OCI-LY1 (cell line): ENCODE data around the gene SFT2D1.

Experiments used
- H2AFZ ChIP-seq: fragments of 200-600 bp; sonication (generic), shearing (Covaris generic); 2 replicates; pipeline ENCODE4 v1.6.0; 2014; ENCODE audit warnings: antibody characterized with exemption, mild to moderate bottlenecking, low read length
- H3F3A ChIP-seq: fragments of 200-600 bp; sonication (generic), shearing (Covaris generic); 2 replicates; pipeline ENCODE4 v1.6.0; 2014; ENCODE audit warnings: mild to moderate bottlenecking, antibody characterized with exemption, low read length, moderate library complexity; ENCODE audit not compliant: insufficient read depth
- H3K27ac ChIP-seq: fragments of 200-600 bp; sonication (generic); 2 replicates; pipeline ENCODE4 v1.5.1; 2014; ENCODE audit warnings: low read length, mixed run types, mild to moderate bottlenecking, low read depth; ENCODE audit not compliant: poor library complexity, severe bottlenecking
- H3K27me3 ChIP-seq: fragments of 200-600 bp; sonication (generic); 2 replicates; pipeline ENCODE4 v1.6.0; 2014; ENCODE audit warnings: antibody characterized with exemption, mild to moderate bottlenecking, low read length, moderate library complexity; ENCODE audit not compliant: insufficient read depth
- H3K36me3 ChIP-seq: fragments of 200-600 bp; sonication (generic); 2 replicates; pipeline ENCODE4 v1.6.1; 2014; ENCODE audit warnings: mild to moderate bottlenecking, antibody characterized with exemption, low read length, moderate library complexity, mixed read lengths; ENCODE audit not compliant: insufficient read depth
- H3K4me1 ChIP-seq: fragments of 200-600 bp; sonication (generic); 2 replicates; pipeline ENCODE4 v1.5.1; 2014; ENCODE audit warnings: mild to moderate bottlenecking, low read length, moderate library complexity; ENCODE audit not compliant: insufficient read depth, severe bottlenecking
- H3K4me2 ChIP-seq: fragments of 200-600 bp; sonication (generic), shearing (Covaris generic); 2 replicates; pipeline ENCODE4 v1.6.1; 2014; ENCODE audit warnings: low read length
- H3K4me3 ChIP-seq: fragments of 200-600 bp; sonication (generic); 2 replicates; pipeline ENCODE4 v1.5.1; 2014; ENCODE audit warnings: low read length, low read depth, mild to moderate bottlenecking, mixed read lengths; ENCODE audit not compliant: poor library complexity, severe bottlenecking
- H3K79me2 ChIP-seq: fragments of 200-600 bp; shearing (Covaris generic); 2 replicates; pipeline ENCODE4 v1.6.1; 2016; ENCODE audit warnings: mixed run types, low read length, mixed read lengths; ENCODE audit not compliant: insufficient read depth
- H3K9ac ChIP-seq: fragments of 200-600 bp; sonication (generic), shearing (Covaris generic); 2 replicates; pipeline ENCODE4 v1.6.1; 2014; ENCODE audit warnings: mild to moderate bottlenecking, low read length, mixed read lengths
- H3K9me2 ChIP-seq: fragments of 200-600 bp; sonication (generic), shearing (Covaris generic); 2 replicates; pipeline ENCODE4 v1.6.1; 2014; ENCODE audit warnings: low read depth, mild to moderate bottlenecking, low read length, mixed read lengths
- H3K9me3 ChIP-seq: fragments of 200-600 bp; shearing (Covaris generic); 2 replicates; pipeline ENCODE4 v1.6.1; 2014; ENCODE audit warnings: low read length, mixed read lengths
- H4K20me1 ChIP-seq: fragments of 200-600 bp; sonication (generic), shearing (Covaris generic); 2 replicates; pipeline ENCODE4 v1.6.0; 2016; ENCODE audit warnings: mild to moderate bottlenecking, low read length; ENCODE audit not compliant: insufficient read depth
- CTCF ChIP-seq: fragments of 200-600 bp; sonication (generic), shearing (Covaris generic); IDR thresholded peaks from 2 replicates; pipeline ENCODE4 v1.5.1; 2017; ENCODE audit warnings: mild to moderate bottlenecking, antibody characterized with exemption, low read length, moderate library complexity, mixed read lengths
- EZH2 ChIP-seq: fragments of 200-600 bp; sonication (generic), shearing (Covaris generic); IDR thresholded peaks from 2 replicates; pipeline ENCODE4 v1.8.0; 2017; ENCODE audit warnings: borderline replicate concordance, mixed run types, mild to moderate bottlenecking, antibody characterized with exemption, low read length, moderate library complexity, mixed read lengths

The SFT2D1 gene

DNA sequence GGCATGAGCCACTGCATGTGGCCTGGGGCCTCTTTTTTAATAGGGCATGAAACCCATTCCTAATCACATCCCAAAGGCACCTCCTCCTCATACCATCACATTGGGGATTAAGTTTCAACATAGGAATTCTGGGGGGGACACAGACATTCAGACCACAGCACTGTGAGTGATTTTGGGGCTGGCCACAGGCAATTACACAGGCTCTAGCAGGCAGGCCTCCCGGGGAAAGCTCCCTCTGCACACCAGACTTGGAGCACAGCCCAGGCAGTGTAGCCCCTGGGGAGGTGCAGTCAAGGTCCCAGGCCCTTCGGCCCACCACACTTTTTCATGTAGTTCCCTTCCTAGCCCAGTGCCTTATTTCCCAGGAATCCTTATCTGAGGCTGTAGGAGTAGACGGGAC lies 5.5 kb downstream of the SFT2D1 start:
- Histone ChIP-seq H3K4me1 (peaks cover 46% of the 10 kb centered on the region), H3K9me3 (no peaks in the 10 kb centered on the region), H3K27me3 (no peaks in the 10 kb centered on the region), H3K4me3 (no peak overlapping the region), H4K20me1 (no peaks in the 10 kb centered on the region), H3K36me3 (peaks cover 42% of the 10 kb centered on the region; the same call in 1 of the 2 replicates), H2AFZ (no peak overlapping the region), H3K4me2 (no peak overlapping the region), H3K27ac (no peak overlapping the region), H3K9ac (no peak overlapping the region), H3F3A (no peaks in the 10 kb centered on the region), H3K79me2 (peaks cover 31% of the 10 kb centered on the region), H3K9me2 (no peaks in the 10 kb centered on the region)
- TF ChIP-seq EZH2 (no peak), CTCF (no peak)

DNA sequence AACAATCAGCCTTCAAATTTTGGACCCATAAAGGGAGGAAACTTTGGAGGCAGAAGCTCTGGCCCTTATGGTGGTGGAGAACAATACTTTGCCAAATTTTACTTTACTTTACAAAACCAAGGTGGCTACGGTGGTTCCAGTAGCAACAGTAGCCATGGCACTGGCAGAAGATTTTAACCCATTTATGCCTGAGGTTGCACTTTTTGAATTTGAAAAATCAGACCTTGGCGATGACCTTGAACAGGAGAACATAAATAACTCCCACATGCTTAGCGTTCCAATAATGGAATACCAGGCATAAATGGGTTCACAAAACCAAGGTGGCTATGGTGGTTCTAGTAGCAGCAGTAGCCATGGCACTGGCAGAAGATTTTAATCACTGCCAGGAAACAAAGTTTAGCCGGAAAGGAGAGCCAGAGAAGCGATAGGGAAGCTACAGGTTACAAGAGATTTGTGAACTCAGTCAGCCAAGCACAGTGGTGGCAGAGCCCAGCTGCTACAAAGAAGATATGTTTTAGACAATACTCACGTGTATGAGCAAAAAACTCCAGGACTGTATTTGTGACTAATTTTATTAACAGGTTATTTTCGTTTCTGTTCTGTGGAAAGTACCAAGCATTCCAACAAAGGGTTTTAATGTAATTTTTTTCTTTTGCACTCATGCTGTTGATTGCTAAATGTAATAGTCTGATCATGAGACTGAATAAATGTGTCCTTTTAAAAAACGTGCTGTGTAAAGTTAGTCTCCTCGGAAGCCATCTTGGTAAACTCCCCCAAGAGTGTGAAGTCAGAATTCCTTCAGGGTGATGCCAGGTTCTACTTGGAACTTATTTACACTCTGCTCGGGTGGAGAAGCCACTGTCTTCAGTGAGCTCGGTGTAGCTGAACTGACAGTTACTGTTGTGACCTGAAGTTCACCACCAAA lies 6.7 kb downstream of the SFT2D1 start:
- Histone ChIP-seq H3K9me3 (no peaks in the 10 kb centered on the region), H3K27me3 (no peaks in the 10 kb centered on the region), H3K9ac (no peak overlapping the region), H3K79me2 (peaks cover 30% of the 10 kb centered on the region), H3F3A (no peaks in the 10 kb centered on the region), H3K4me2 (no peak overlapping the region), H3K36me3 (peaks cover 40% of the 10 kb centered on the region; the same call in 1 of the 2 replicates), H3K27ac (no peak overlapping the region), H3K4me3 (no peak overlapping the region), H3K9me2 (no peaks in the 10 kb centered on the region), H3K4me1 (peaks cover 44% of the 10 kb centered on the region), H4K20me1 (0 out of 2 replicates have a peak, but pooled peaks cover 3% of the 10 kb centered on the region), H2AFZ (no peak overlapping the region)
- TF ChIP-seq EZH2 (no peak), CTCF (no peak)

DNA sequence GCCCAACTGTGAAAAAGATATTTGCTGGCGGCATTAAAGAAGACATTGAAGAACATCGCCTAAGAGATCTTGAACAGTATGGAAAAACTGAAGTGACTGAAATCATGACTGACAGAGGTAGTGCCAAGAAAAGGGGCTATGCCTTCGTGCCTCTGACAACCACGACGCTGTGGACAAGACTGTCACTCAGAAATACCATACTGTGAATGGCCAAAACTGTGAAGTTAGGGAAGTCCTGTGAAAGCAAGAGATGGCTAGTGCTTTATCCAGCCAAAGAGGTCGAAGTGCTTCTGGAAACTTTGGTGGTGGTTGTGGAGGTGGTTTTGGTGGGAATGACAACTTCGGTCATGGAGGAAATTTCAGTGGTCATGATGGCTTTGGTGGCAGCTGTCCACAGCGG lies 7.5 kb downstream of the SFT2D1 start:
- Histone ChIP-seq H3K4me1 (peaks cover 36% of the 10 kb centered on the region), H3K4me2 (no peak overlapping the region), H4K20me1 (0 out of 2 replicates have a peak, but pooled peaks cover 3% of the 10 kb centered on the region), H3K36me3 (peaks cover 38% of the 10 kb centered on the region; the same call in 1 of the 2 replicates), H3K9ac (no peak overlapping the region), H3K9me3 (no peaks in the 10 kb centered on the region), H3K27me3 (no peaks in the 10 kb centered on the region), H3K27ac (no peak overlapping the region), H3K9me2 (no peaks in the 10 kb centered on the region), H3K79me2 (peaks cover 22% of the 10 kb centered on the region), H3F3A (no peaks in the 10 kb centered on the region), H3K4me3 (no peak overlapping the region), H2AFZ (no peak overlapping the region)
- TF ChIP-seq EZH2 (no peak), CTCF (no peak)
